H7 (cell line): ENCODE measurements around the gene ERV3-1. TPM values are rescaled to one million over a fixed set of nuclear protein-coding genes. Genes with fewer than 3 reads are reported as not detected.

Experiments
- total RNA-seq: library from RNA; depleted of rRNA; stranded (reverse); fragments of >200 nt; shearing (Covaris generic); gene quantifications from 2 replicates; pipeline ENCODE4 v1.2.3, GENCODE V29; 2014; rRNA removed

ERV3-1 gene
- total RNA-seq, 1 experiment from 2014 or later = 5.0 TPM

Other genes with a start within 250 kb of the ERV3-1 start
- gene ZNF138, start 212.3 kb downstream of the ERV3-1 start, total RNA-seq = 0.35 and 0.81 TPM in 2 replicates
- gene ZNF273, start 103.4 kb downstream of the ERV3-1 start, total RNA-seq = 0.97 and 3.9 TPM in 2 replicates
- gene ZNF117, start 15.7 kb downstream of the ERV3-1 start, total RNA-seq = 1.7 and 3.8 TPM in 2 replicates